Fibroblast of pulmonary artery (primary cell): ENCODE data around the gene SEC31A.

ENCODE experiments used
- DNase-seq: peaks from one replicate; pipeline ENCODE4 v3.0.0-alpha.2; 2010; ENCODE audit warnings: low read depth
- H3K4me3 ChIP-seq: replicated peaks from 2 replicates; pipeline ENCODE4 v1.5.1; 2011; ENCODE audit warnings: low read depth, mild to moderate bottlenecking, control low read depth, low read length, moderate library complexity
- CTCF ChIP-seq: IDR thresholded peaks from 2 replicates; pipeline ENCODE4 v1.5.1; 2011; ENCODE audit warnings: mild to moderate bottlenecking, control low read depth, low read length, inconsistent platforms; ENCODE audit errors: missing control alignments

Gene SEC31A

GRCh38 chr4:82801910-82802521 lies 88.9 kb downstream of the SEC31A start:
- peak; percentile 56 for DNase-seq
- peak; percentile 52 for TF ChIP-seq CTCF
- H3K4me3 ChIP-seq: no peak overlapping the region

GRCh38 chr4:82799006-82799881 lies 91.7 kb downstream of the SEC31A start:
- no peak for TF ChIP-seq CTCF
- no peak for DNase-seq
- peak overlapping the region; percentile 76 for H3K4me3 ChIP-seq

- H3K4me3 ChIP-seq: peak within 1 kb of the TSS; percentile 76
- no peak for TF ChIP-seq CTCF
- peak; percentile 81 for DNase-seq
Observed at GRCh38 chr4:82798168-82799005, 92.6 kb downstream of the SEC31A start, which contains the start of gene SCD5. TSS of gene SCD5 (minus strand) at chr4:82798796. CDS start at chr4:82798537, 259 bp downstream.

GRCh38 chr4:82797405-82798111 lies 93.4 kb downstream of the SEC31A start:
- H3K4me3 ChIP-seq: peak overlapping the region; percentile 76
- DNase-seq: no peak
- TF ChIP-seq CTCF: no peak

GRCh38 chr4:82797040-82797404 lies 93.9 kb downstream of the SEC31A start:
- DNase-seq: no peak
- TF ChIP-seq CTCF: no peak
- H3K4me3 ChIP-seq: peak overlapping the region; percentile 76

GRCh38 chr4:82792912-82793649 lies 97.9 kb downstream of the SEC31A start:
- no peak for DNase-seq
- no peak overlapping the region for H3K4me3 ChIP-seq
- TF ChIP-seq CTCF: no peak
